Measurements from ENCODE around the gene NKIRAS1. TPM values are rescaled to one million over a fixed set of nuclear protein-coding genes. Genes with fewer than 3 reads are reported as not detected.

NKIRAS1 gene
- total and polyA plus RNA-seq, 3 experiments from 2014 or later: 5.3 to 7.2 (median 6.1) TPM

DNA sequence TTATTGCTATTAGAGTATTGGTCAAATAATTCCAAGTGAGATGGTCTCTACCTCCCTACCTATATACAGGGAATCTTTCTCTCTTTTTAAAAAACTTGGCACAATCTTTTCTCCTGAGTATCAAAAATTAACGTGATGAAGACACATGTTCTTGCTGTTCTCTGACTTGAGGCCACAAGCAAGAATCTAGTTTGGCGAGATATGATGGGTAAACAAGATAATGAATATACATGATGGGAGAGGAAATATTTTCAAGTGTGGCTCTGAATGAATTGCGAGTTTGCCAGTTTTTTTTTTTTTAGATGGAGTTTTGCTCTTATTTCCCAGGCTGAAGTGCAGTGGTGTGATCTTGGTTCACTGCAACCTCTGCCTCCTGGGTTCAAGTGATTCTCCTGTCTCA lies 39.9 kb upstream of the NKIRAS1 start:
- peaks cover 6% of the 10 kb centered on the region for H3K36me3 ChIP-seq (ENCODE audit: insufficient read depth, low read length)
- H3K27me3 ChIP-seq (ENCODE audit: insufficient read depth, low read length, poor library complexity, severe bottlenecking): no peaks in the 10 kb centered on the region
- no peak overlapping the region for H3K4me3 ChIP-seq (ENCODE audit: low read length)
- no peak overlapping the region for H3K27ac ChIP-seq (ENCODE audit: low read depth, low read length)
- CTCF ChIA-PET: interaction anchor here (1.5 kb wide), 1 partner anchor 10 kb away, joined by 4 read pairs; no protein-coding TSS in a partner anchor
- no peak for DNase-seq
- Mint-ChIP-seq H3K9me3 (no peaks in the 10 kb centered on the region), H3K4me3 (peak overlapping the region in 1 of 7 donors; percentile 12), H3K27me3 (no peaks in the 10 kb centered on the region), H3K27ac (peak overlapping the region in 3 of 8 donors; percentile 7 to 73 (median 55)), H3K36me3 (peaks cover 14 to 66% (median 25%) of the 10 kb centered on the region in 3 donors), H3K4me1 (peaks cover 56 to 72% (median 67%) of the 10 kb centered on the region in 3 donors)
- H3K4me1 ChIP-seq (ENCODE audit: insufficient read depth, low read length): peaks cover 4% of the 10 kb centered on the region
- H3K9me3 ChIP-seq (ENCODE audit: low read length): no peaks in the 10 kb centered on the region
- POLR2A ChIA-PET: no interaction called here

DNA sequence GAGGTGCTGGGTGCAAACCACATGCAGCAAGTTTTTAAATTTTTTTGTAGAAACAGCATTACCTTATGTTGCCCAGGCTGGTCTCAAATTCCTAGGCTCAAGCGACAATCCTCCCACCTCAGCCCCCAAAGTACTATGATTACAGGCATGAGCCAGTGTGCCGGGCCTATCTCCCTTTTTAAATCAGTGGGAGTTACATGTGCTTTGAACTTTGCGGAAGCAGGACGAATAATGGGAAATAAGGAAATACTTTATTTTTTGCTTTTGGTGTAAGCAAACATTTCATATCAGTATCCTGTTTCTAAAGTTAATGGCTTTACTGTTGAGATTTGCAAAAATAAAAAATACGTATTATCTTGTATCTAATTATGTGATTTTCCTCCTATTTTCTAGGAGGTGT lies 37.4 kb upstream of the NKIRAS1 start:
- H3K27ac Mint-ChIP-seq: peak overlapping the region in 2 of 8 donors; percentile 32 to 43
- peaks cover 69 to 86% (median 84%) of the 10 kb centered on the region in 3 donors for H3K4me1 Mint-ChIP-seq
- no peaks in the 10 kb centered on the region for H3K9me3 Mint-ChIP-seq
- no peak for DNase-seq
- POLR2A ChIA-PET: no interaction called here
- H3K36me3 Mint-ChIP-seq: peaks cover 8 to 47% (median 16%) of the 10 kb centered on the region in 3 donors
- Histone ChIP-seq H3K27ac (ENCODE audit: low read depth, low read length) (no peak overlapping the region), H3K9me3 (ENCODE audit: low read length) (no peaks in the 10 kb centered on the region), H3K4me3 (ENCODE audit: low read length) (no peak overlapping the region), H3K4me1 (ENCODE audit: insufficient read depth, low read length) (peaks cover 26% of the 10 kb centered on the region), H3K27me3 (ENCODE audit: insufficient read depth, low read length, poor library complexity, severe bottlenecking) (no peaks in the 10 kb centered on the region), H3K36me3 (ENCODE audit: insufficient read depth, low read length) (no peaks in the 10 kb centered on the region)
- H3K27me3 Mint-ChIP-seq: no peaks in the 10 kb centered on the region
- peak overlapping the region in 1 of 7 donors; percentile 24 for H3K4me3 Mint-ChIP-seq
- CTCF ChIA-PET: interaction anchor here (1.3 kb wide), 1 partner anchor 27 kb away, joined by 3 read pairs; no protein-coding TSS in a partner anchor

DNA sequence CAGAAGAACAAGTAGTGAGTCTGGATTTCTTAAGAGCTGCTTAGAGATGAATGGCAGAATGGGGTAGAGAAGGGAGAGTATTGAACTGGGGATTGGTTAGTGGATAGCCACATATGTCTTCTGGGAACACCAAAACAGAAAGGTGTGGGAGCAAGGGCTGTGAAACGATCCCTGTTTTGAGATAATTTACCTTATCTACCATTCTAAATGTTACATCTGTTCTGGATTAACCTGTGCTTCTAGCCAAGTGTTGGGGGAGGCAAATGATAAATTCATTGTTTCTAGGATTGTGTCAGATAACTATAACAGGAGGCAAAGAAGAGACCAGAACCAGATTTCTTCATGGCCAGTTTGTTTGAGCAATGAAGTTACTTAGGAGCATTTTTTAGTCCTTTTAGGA lies 36.7 kb upstream of the NKIRAS1 start:
- ChIA-PET CTCF (interaction anchor here (1.3 kb wide), 1 partner anchor 28 kb away, joined by 3 read pairs; no protein-coding TSS in a partner anchor), POLR2A (no interaction called here)
- no peaks in the 10 kb centered on the region for H3K27me3 ChIP-seq (ENCODE audit: insufficient read depth, low read length, poor library complexity, severe bottlenecking)
- H3K9me3 Mint-ChIP-seq: no peaks in the 10 kb centered on the region
- H3K4me1 ChIP-seq (ENCODE audit: insufficient read depth, low read length): peaks cover 29% of the 10 kb centered on the region
- no peaks in the 10 kb centered on the region for H3K36me3 ChIP-seq (ENCODE audit: insufficient read depth, low read length)
- no peak overlapping the region for H3K4me3 ChIP-seq (ENCODE audit: low read length)
- H3K27ac ChIP-seq (ENCODE audit: low read depth, low read length): no peak overlapping the region
- peaks cover 8 to 45% (median 15%) of the 10 kb centered on the region in 3 donors for H3K36me3 Mint-ChIP-seq
- no peaks in the 10 kb centered on the region for H3K9me3 ChIP-seq (ENCODE audit: low read length)
- H3K4me1 Mint-ChIP-seq: peaks cover 72 to 89% (median 85%) of the 10 kb centered on the region in 3 donors
- H3K27ac Mint-ChIP-seq: peak overlapping the region in 5 of 8 donors; percentile 20 to 41 (median 38)
- DNase-seq: no peak
- H3K4me3 Mint-ChIP-seq: peak overlapping the region in 4 of 7 donors; percentile 2 to 51 (median 13)
- no peaks in the 10 kb centered on the region for H3K27me3 Mint-ChIP-seq

DNA sequence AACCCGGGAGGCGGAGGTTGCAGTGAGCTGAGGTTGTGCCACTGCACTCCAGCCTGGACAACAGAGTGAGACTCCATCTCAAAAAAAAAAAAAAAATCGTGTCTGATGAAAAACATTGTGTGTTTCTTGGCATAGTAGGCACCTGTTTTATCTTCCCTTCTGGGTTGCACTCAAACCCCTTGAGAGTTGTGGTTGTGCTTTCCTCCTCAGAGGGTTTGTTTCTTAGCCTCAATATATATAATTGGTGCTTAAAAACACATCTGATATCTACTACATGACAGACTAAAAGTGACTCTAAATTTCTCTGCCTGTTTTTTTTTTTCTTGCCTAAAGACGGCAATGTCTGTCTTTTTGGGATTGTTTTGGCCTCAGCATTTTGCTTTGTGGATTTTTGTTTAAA lies 35.9 kb upstream of the NKIRAS1 start:
- Mint-ChIP-seq H3K4me3 (peak overlapping the region in 3 of 7 donors; percentile 20 to 65 (median 41)), H3K27ac (peak overlapping the region in 3 of 8 donors; percentile 20 to 41 (median 33)), H3K36me3 (peaks cover 5 to 46% (median 13%) of the 10 kb centered on the region in 3 donors), H3K27me3 (no peaks in the 10 kb centered on the region), H3K4me1 (peaks cover 73 to 93% (median 88%) of the 10 kb centered on the region in 3 donors), H3K9me3 (no peaks in the 10 kb centered on the region)
- peaks cover 32% of the 10 kb centered on the region for H3K4me1 ChIP-seq (ENCODE audit: insufficient read depth, low read length)
- no peaks in the 10 kb centered on the region for H3K9me3 ChIP-seq (ENCODE audit: low read length)
- H3K27ac ChIP-seq (ENCODE audit: low read depth, low read length): no peak overlapping the region
- H3K4me3 ChIP-seq (ENCODE audit: low read length): no peak overlapping the region
- ChIA-PET POLR2A (no interaction called here), CTCF (no interaction called here)
- H3K27me3 ChIP-seq (ENCODE audit: insufficient read depth, low read length, poor library complexity, severe bottlenecking): no peaks in the 10 kb centered on the region
- DNase-seq: no peak
- no peaks in the 10 kb centered on the region for H3K36me3 ChIP-seq (ENCODE audit: insufficient read depth, low read length)

DNA sequence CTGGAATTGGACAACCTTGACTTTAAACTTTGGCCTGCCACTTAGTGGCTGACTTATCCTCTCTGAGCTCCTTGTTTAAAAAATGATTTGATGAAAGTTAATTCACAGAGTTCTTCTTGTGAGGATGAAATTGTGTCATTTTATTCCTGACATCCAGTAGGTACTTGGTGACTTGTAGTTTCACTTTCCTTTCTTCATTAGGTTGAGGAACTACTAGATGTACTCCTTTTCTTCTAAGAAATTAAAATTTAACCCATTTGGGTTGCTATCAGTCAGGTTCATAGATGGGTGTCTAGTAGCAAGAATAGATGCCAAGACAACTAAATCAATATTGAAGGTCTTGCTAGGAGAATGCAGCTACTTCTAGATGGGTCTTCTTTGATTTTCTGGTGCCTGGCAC lies 33.5 kb upstream of the NKIRAS1 start:
- Histone ChIP-seq H3K36me3 (ENCODE audit: insufficient read depth, low read length) (no peaks in the 10 kb centered on the region), H3K9me3 (ENCODE audit: low read length) (no peaks in the 10 kb centered on the region), H3K4me1 (ENCODE audit: insufficient read depth, low read length) (peaks cover 46% of the 10 kb centered on the region), H3K27me3 (ENCODE audit: insufficient read depth, low read length, poor library complexity, severe bottlenecking) (no peaks in the 10 kb centered on the region), H3K27ac (ENCODE audit: low read depth, low read length) (no peak overlapping the region), H3K4me3 (ENCODE audit: low read length) (peak overlapping the region; percentile 22)
- no peaks in the 10 kb centered on the region for H3K9me3 Mint-ChIP-seq
- H3K4me3 Mint-ChIP-seq: peak overlapping the region; percentile 45 to 84 (median 76)
- no peak for DNase-seq
- H3K27ac Mint-ChIP-seq: peak overlapping the region; percentile 57 to 87 (median 80)
- peaks cover 75 to 88% (median 87%) of the 10 kb centered on the region in 3 donors for H3K4me1 Mint-ChIP-seq
- H3K36me3 Mint-ChIP-seq: peaks cover 0 to 36% (median 4%) of the 10 kb centered on the region in 3 donors
- ChIA-PET CTCF (no interaction called here), POLR2A (interaction anchor here (0.7 to 1.8 kb wide), 4 partner anchors 19 to 241 kb away, joined by 3 to 6 read pairs (median 4); partner anchors contain the start of genes NKIRAS1 and RPL15)
- H3K27me3 Mint-ChIP-seq: no peaks in the 10 kb centered on the region

DNA sequence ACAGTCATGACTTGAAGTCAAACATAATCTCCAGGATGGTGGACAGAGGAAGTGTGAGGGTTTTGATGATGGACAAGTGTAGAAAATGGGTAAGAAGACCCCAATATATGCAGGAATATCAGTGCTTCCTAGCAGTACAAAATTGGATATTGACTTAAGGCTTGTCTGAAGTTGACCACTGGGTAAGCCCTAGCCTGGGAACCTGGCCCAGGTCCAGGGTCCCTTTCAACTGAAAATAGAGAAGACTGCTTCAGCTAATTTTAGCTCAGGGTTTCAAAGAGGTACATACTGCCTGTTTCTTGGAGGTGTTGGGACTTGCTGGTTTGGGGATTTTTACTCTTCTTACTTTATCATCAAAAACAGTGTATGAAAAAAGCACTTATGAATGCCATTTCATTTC lies 33.0 kb upstream of the NKIRAS1 start:
- H3K9me3 Mint-ChIP-seq: no peaks in the 10 kb centered on the region
- peaks cover 0 to 31% (median 3%) of the 10 kb centered on the region in 3 donors for H3K36me3 Mint-ChIP-seq
- no peaks in the 10 kb centered on the region for H3K9me3 ChIP-seq (ENCODE audit: low read length)
- H3K4me1 ChIP-seq (ENCODE audit: insufficient read depth, low read length): peaks cover 46% of the 10 kb centered on the region
- no peaks in the 10 kb centered on the region for H3K27me3 ChIP-seq (ENCODE audit: insufficient read depth, low read length, poor library complexity, severe bottlenecking)
- H3K27ac Mint-ChIP-seq: peak overlapping the region; percentile 57 to 87 (median 80)
- no peak overlapping the region for H3K4me3 ChIP-seq (ENCODE audit: low read length)
- no peaks in the 10 kb centered on the region for H3K27me3 Mint-ChIP-seq
- no peak overlapping the region for H3K27ac ChIP-seq (ENCODE audit: low read depth, low read length)
- H3K36me3 ChIP-seq (ENCODE audit: insufficient read depth, low read length): no peaks in the 10 kb centered on the region
- no peak for DNase-seq
- POLR2A ChIA-PET: interaction anchor here (0.7 to 1.8 kb wide), 3 partner anchors 19 to 33 kb away, joined by 4 to 6 read pairs (median 4); partner anchors contain the start of genes NKIRAS1 and RPL15
- H3K4me3 Mint-ChIP-seq: peak overlapping the region; percentile 45 to 84 (median 76)
- peaks cover 70 to 83% (median 82%) of the 10 kb centered on the region in 3 donors for H3K4me1 Mint-ChIP-seq
- CTCF ChIA-PET: no interaction called here

DNA sequence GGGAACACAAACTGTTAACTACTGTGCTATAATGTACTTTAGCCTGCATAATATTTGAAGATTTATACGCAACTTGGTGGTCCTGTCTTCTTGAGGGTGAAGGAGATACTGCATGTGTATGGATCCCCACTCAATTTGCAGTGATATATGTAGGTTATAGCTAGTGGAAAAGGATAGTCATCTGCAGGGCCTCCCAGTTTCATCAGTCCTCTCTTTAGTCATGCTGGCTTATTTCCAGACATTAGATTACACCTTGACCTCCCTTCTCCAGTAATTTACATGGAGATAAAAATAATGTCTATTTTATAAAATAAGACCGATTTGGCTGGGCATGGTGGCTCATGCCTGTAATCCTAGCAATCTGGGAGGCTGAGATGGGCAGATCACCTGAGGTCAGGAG lies 32.0 kb upstream of the NKIRAS1 start:
- POLR2A ChIA-PET: no interaction called here
- CTCF ChIA-PET: no interaction called here

More for the DNA sequence above, 32.0 kb upstream of the NKIRAS1 start:
- Mint-ChIP-seq H3K9me3 (no peaks in the 10 kb centered on the region), H3K36me3 (peaks cover 0 to 28% (median 0%) of the 10 kb centered on the region in 3 donors), H3K4me3 (peak overlapping the region in 2 of 7 donors; percentile 64 to 92), H3K27me3 (no peaks in the 10 kb centered on the region), H3K27ac (peak overlapping the region in 2 of 8 donors; percentile 36 to 96), H3K4me1 (peaks cover 68 to 84% (median 81%) of the 10 kb centered on the region in 3 donors)
- no peaks in the 10 kb centered on the region for H3K36me3 ChIP-seq (ENCODE audit: insufficient read depth, low read length)
- no peak overlapping the region for H3K27ac ChIP-seq (ENCODE audit: low read depth, low read length)
- H3K4me1 ChIP-seq (ENCODE audit: insufficient read depth, low read length): peaks cover 53% of the 10 kb centered on the region
- no peak for DNase-seq
- H3K27me3 ChIP-seq (ENCODE audit: insufficient read depth, low read length, poor library complexity, severe bottlenecking): no peaks in the 10 kb centered on the region
- no peaks in the 10 kb centered on the region for H3K9me3 ChIP-seq (ENCODE audit: low read length)
- no peak overlapping the region for H3K4me3 ChIP-seq (ENCODE audit: low read length)
